H9 (cell line): ENCODE data around the gene EHD1. TPM values are rescaled to one million over a fixed set of nuclear protein-coding genes. Genes with fewer than 3 reads are reported as not detected.

ENCODE experiments used
- DNase-seq: peaks from one replicate; pipeline ENCODE4 v3.0.0-alpha.2; 2017
- H2AFZ ChIP-seq: one replicate; pipeline ENCODE4 v1.6.1; 2013; ENCODE audit warnings: mild to moderate bottlenecking, low read length, control low read depth, moderate library complexity
- H2AK5ac ChIP-seq: 2 replicates; pipeline ENCODE4 v1.6.1; 2013; ENCODE audit warnings: low read length, control low read depth, mixed read lengths; ENCODE audit not compliant: insufficient read length
- H2BK120ac ChIP-seq: one replicate; pipeline ENCODE4 v1.6.1; 2013; ENCODE audit warnings: low read depth, mild to moderate bottlenecking, low read length, control low read depth, inconsistent platforms; ENCODE audit not compliant: poor library complexity, severe bottlenecking
- H2BK12ac ChIP-seq: 2 replicates; pipeline ENCODE4 v1.6.1; 2013; ENCODE audit warnings: low read length, control low read depth, mixed read lengths, low read depth; ENCODE audit not compliant: insufficient read length
- H2BK15ac ChIP-seq: 2 replicates; pipeline ENCODE4 v1.6.1; 2013; ENCODE audit warnings: low read depth, low read length, control low read depth
- H2BK20ac ChIP-seq: one replicate; pipeline ENCODE4 v1.6.1; 2013; ENCODE audit warnings: low read depth, mild to moderate bottlenecking, low read length, control low read depth, inconsistent platforms; ENCODE audit not compliant: poor library complexity, severe bottlenecking
- H2BK5ac ChIP-seq: 2 replicates; pipeline ENCODE4 v1.6.1; 2013; ENCODE audit warnings: low read length, control low read depth, mixed read lengths; ENCODE audit not compliant: insufficient read length
- H3K14ac ChIP-seq: 2 replicates; pipeline ENCODE4 v1.6.1; 2013; ENCODE audit warnings: low read length, control low read depth; ENCODE audit not compliant: insufficient read depth
- H3K18ac ChIP-seq: 2 replicates; pipeline ENCODE4 v1.6.1; 2013; ENCODE audit warnings: low read depth, mild to moderate bottlenecking, mixed read lengths, low read length, control low read depth; ENCODE audit not compliant: insufficient read length
- H3K23ac ChIP-seq: 2 replicates; pipeline ENCODE4 v1.6.1; 2013; ENCODE audit warnings: low read length, control low read depth, mixed read lengths, low read depth; ENCODE audit not compliant: insufficient read length
- H3K23me2 ChIP-seq: 2 replicates; pipeline ENCODE4 v1.6.1; 2013; ENCODE audit warnings: low read depth, mild to moderate bottlenecking, mixed read lengths, low read length, control low read depth; ENCODE audit not compliant: insufficient read length, poor library complexity, severe bottlenecking
- H3K27ac ChIP-seq: 2 replicates; pipeline ENCODE4 v1.5.1; 2013; ENCODE audit warnings: low read length, control low read depth, mixed read lengths, low read depth; ENCODE audit not compliant: insufficient read length
- H3K27me3 ChIP-seq: 2 replicates; pipeline ENCODE4 v1.6.1; 2013; ENCODE audit warnings: low read length, control low read depth, inconsistent platforms; ENCODE audit not compliant: insufficient read depth
- H3K4ac ChIP-seq: 2 replicates; pipeline ENCODE4 v1.6.1; 2013; ENCODE audit warnings: low read depth, mild to moderate bottlenecking, control low read depth, inconsistent platforms, low read length, moderate library complexity
- H3K4me1 ChIP-seq: 2 replicates; pipeline ENCODE4 v1.6.1; 2013; ENCODE audit warnings: low read length, control low read depth, inconsistent platforms; ENCODE audit not compliant: insufficient read depth
- H3K4me2 ChIP-seq: 2 replicates; pipeline ENCODE4 v1.6.1; 2013; ENCODE audit warnings: low read length, control low read depth, mixed read lengths; ENCODE audit not compliant: insufficient read length, insufficient read depth
- H3K56ac ChIP-seq: 2 replicates; pipeline ENCODE4 v1.6.1; 2013; ENCODE audit warnings: low read depth, mild to moderate bottlenecking, mixed read lengths, low read length, control low read depth; ENCODE audit not compliant: insufficient read length
- H3K79me1 ChIP-seq: 2 replicates; pipeline ENCODE4 v1.6.1; 2013; ENCODE audit warnings: low read depth, mild to moderate bottlenecking, moderate library complexity, low read length, control low read depth, inconsistent platforms; ENCODE audit not compliant: insufficient read depth, poor library complexity, severe bottlenecking
- H3K79me2 ChIP-seq: 2 replicates; pipeline ENCODE4 v1.6.1; 2013; ENCODE audit warnings: low read length, control low read depth, inconsistent platforms; ENCODE audit not compliant: insufficient read depth
- H3K9ac ChIP-seq: 2 replicates; pipeline ENCODE4 v1.6.1; 2013; ENCODE audit warnings: low read length, control low read depth, mixed read lengths; ENCODE audit not compliant: insufficient read length; ENCODE audit errors: extremely low read depth
- H3K9me3 ChIP-seq: one replicate; pipeline ENCODE4 v1.6.1; 2013; ENCODE audit warnings: low read depth, low read length, inconsistent platforms; ENCODE audit not compliant: control insufficient read depth
- H3T11ph ChIP-seq: one replicate; pipeline ENCODE4 v1.6.1; 2013; ENCODE audit warnings: mild to moderate bottlenecking, low read length, control low read depth, inconsistent platforms
- H4K20me1 ChIP-seq: one replicate; pipeline ENCODE4 v1.6.1; 2013; ENCODE audit not compliant: control insufficient read depth, insufficient read length, insufficient read depth
- H4K5ac ChIP-seq: 2 replicates; pipeline ENCODE4 v1.6.1; 2013; ENCODE audit warnings: low read depth, mild to moderate bottlenecking, mixed read lengths, low read length, control low read depth; ENCODE audit not compliant: insufficient read length
- H4K8ac ChIP-seq: replicated peaks from 2 replicates; pipeline ENCODE4 v1.6.1; 2013; ENCODE audit warnings: low read length, control low read depth, mixed read lengths, low read depth; ENCODE audit not compliant: insufficient read length
- H4K91ac ChIP-seq: 2 replicates; pipeline ENCODE4 v1.6.1; 2013; ENCODE audit warnings: low read depth, mild to moderate bottlenecking, moderate library complexity, mixed read lengths, low read length, control low read depth; ENCODE audit not compliant: insufficient read length
- H3K27ac Mint-ChIP-seq, 3 experiments: 2 replicates in 2 of 3; 3 replicates in 1 of 3; pipeline ENCODE4 v1.8.0; 2020 to 2021; ENCODE audit warnings: mixed read lengths in 3 of 3, mild to moderate bottlenecking in 1 of 3, moderate library complexity in 1 of 3
- H3K27me3 Mint-ChIP-seq: 2 replicates; pipeline ENCODE4 v1.8.0; 2021; ENCODE audit warnings: low read depth, mild to moderate bottlenecking, moderate library complexity, mixed read lengths
- H3K36me3 Mint-ChIP-seq, 3 experiments: 2 replicates in 2 of 3; 3 replicates in 1 of 3; pipeline ENCODE4 v1.8.0; 2020 to 2021; ENCODE audit warnings: low read depth in 3 of 3, mixed read lengths in 3 of 3; ENCODE audit not compliant: insufficient read depth in 1 of 3
- H3K4me1 Mint-ChIP-seq, 2 experiments: 2 replicates each; pipeline ENCODE4 v1.8.0; 2020; ENCODE audit warnings: mixed read lengths in 2 of 2
- H3K4me3 Mint-ChIP-seq, 2 experiments: 2 replicates in 1 of 2; 3 replicates in 1 of 2; pipeline ENCODE4 v1.8.0; 2020 to 2021; ENCODE audit warnings: mild to moderate bottlenecking in 2 of 2, mixed read lengths in 2 of 2, moderate library complexity in 1 of 2
- H3K9me3 Mint-ChIP-seq, 2 experiments: 2 replicates in 1 of 2; 3 replicates in 1 of 2; pipeline ENCODE4 v1.8.0; 2020; ENCODE audit warnings: mild to moderate bottlenecking in 2 of 2, mixed read lengths in 2 of 2, moderate library complexity in 1 of 2
- WGBS: extraction: QIAGEN DNeasy Blood & Tissue Kit; methylation state at CpG from one replicate; pipeline ENCODE4 v1.1.7; 2013; ENCODE audit warnings: missing lambda C conversion rate, low lambda C conversion rate, mixed read lengths; ENCODE audit not compliant: insufficient read length; ENCODE audit errors: extremely low coverage; 5-methylcytosine and 5-hydroxymethylcytosine counted together
- total RNA-seq: library from RNA; stranded (reverse); gene quantifications from 2 replicates; pipeline ENCODE4 v1.2.1, GENCODE V29; 2021
- TF ChIP-seq, protein P1 (sequence below): fragments of 200-600 bp; sonication (generic); conservative IDR thresholded peaks from 3 replicates; pipeline ENCODE4 v1.8.0; 2021; ENCODE audit warnings: antibody characterized with exemption, mild to moderate bottlenecking

EHD1 gene
- total RNA-seq, 1 experiment from 2014 or later, result 31.0 TPM

DNA sequence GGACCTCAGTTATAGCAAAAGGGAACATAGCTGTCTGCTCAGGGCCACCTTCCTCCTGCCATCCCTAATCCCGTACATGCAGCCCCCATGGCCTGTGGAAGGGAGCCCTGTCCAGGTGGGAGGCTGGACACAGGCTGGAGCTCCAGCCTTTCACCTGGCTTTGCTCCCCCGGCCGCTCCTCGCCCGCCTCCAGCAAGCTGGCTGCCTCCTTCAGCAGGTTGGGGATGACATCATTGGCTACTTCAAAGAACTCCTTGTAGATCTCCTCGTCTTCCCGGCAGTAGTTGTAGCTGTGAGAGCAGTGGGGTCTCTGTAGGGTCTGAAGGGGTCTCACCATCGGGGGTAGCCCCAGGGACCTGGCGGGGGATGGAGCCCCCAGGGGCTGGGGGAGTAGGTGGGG, 72.9 kb downstream of the EHD1 start:
- Mint-ChIP-seq H3K27me3 (no peaks in the 10 kb centered on the region), H3K4me1 (peaks cover 17 to 20% of the 10 kb centered on the region in 2 experiments), H3K36me3 (peaks cover 6 to 38% (median 27%) of the 10 kb centered on the region in 3 experiments; a peak in 6 of 7 replicates), H3K27ac (peak overlapping the region in 1 of 3 experiments; percentile 69; a peak in 3 of 7 replicates), H3K4me3 (no peak overlapping the region; a peak in 1 of 5 replicates), H3K9me3 (no peaks in the 10 kb centered on the region)
- Histone ChIP-seq H3K27ac (no peak overlapping the region), H3K14ac (no peak overlapping the region), H2BK5ac (no peak overlapping the region), H2BK12ac (no peak overlapping the region), H3K23me2 (peaks cover 19% of the 10 kb centered on the region), H3K79me2 (no peaks in the 10 kb centered on the region), H4K8ac (no peak overlapping the region), H4K91ac (no peak overlapping the region), H3K18ac (no peak overlapping the region), H3K79me1 (no peaks in the 10 kb centered on the region), H3K4ac (no peak overlapping the region), H3K27me3 (no peaks in the 10 kb centered on the region), H3T11ph (no peak overlapping the region), H3K23ac (no peak overlapping the region), H2BK20ac (no peak overlapping the region), H3K9ac (no peak overlapping the region), H4K5ac (no peak overlapping the region), H2BK120ac (no peak overlapping the region), H3K56ac (no peak overlapping the region), H3K4me1 (no peaks in the 10 kb centered on the region), H3K4me2 (no peak overlapping the region), H2BK15ac (no peak overlapping the region), H2AK5ac (no peak overlapping the region), H3K9me3 (no peaks in the 10 kb centered on the region), H2AFZ (no peak overlapping the region), H4K20me1 (no peaks in the 10 kb centered on the region)
- no CpG with 5 or more reads among the region's 9 CpGs for WGBS
- peak; percentile 20 for DNase-seq
- TF ChIP-seq, protein P1, sequence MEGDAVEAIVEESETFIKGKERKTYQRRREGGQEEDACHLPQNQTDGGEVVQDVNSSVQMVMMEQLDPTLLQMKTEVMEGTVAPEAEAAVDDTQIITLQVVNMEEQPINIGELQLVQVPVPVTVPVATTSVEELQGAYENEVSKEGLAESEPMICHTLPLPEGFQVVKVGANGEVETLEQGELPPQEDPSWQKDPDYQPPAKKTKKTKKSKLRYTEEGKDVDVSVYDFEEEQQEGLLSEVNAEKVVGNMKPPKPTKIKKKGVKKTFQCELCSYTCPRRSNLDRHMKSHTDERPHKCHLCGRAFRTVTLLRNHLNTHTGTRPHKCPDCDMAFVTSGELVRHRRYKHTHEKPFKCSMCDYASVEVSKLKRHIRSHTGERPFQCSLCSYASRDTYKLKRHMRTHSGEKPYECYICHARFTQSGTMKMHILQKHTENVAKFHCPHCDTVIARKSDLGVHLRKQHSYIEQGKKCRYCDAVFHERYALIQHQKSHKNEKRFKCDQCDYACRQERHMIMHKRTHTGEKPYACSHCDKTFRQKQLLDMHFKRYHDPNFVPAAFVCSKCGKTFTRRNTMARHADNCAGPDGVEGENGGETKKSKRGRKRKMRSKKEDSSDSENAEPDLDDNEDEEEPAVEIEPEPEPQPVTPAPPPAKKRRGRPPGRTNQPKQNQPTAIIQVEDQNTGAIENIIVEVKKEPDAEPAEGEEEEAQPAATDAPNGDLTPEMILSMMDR, result no peak
